Stimulated activated naive CD8-positive, alpha-beta T cell treated with anti-CD3 and anti-CD28 coated beads, Interleukin-15, Interleukin-2, amounts not matched to agents 100 ng/mL and 50 ng/mL, for 24 hours (primary cell): ENCODE measurements around the gene KDM1A.

Experiments
- H3K27ac Mint-ChIP-seq: one replicate; pipeline ENCODE4 v1.8.0; 2021; ENCODE audit warnings: mild to moderate bottlenecking, mixed read lengths
- H3K27me3 Mint-ChIP-seq: one replicate; pipeline ENCODE4 v1.8.0; 2021; ENCODE audit warnings: mixed read lengths
- H3K36me3 Mint-ChIP-seq: one replicate; pipeline ENCODE4 v1.8.0; 2021; ENCODE audit warnings: low read depth, mixed read lengths
- H3K4me1 Mint-ChIP-seq: one replicate; pipeline ENCODE4 v1.8.0; 2021; ENCODE audit warnings: low read depth, mixed read lengths
- H3K4me3 Mint-ChIP-seq: one replicate; pipeline ENCODE4 v1.8.0; 2021; ENCODE audit warnings: mild to moderate bottlenecking, mixed read lengths
- H3K9me3 Mint-ChIP-seq: one replicate; pipeline ENCODE4 v1.8.0; 2021; ENCODE audit warnings: mixed read lengths

The KDM1A gene

DNA sequence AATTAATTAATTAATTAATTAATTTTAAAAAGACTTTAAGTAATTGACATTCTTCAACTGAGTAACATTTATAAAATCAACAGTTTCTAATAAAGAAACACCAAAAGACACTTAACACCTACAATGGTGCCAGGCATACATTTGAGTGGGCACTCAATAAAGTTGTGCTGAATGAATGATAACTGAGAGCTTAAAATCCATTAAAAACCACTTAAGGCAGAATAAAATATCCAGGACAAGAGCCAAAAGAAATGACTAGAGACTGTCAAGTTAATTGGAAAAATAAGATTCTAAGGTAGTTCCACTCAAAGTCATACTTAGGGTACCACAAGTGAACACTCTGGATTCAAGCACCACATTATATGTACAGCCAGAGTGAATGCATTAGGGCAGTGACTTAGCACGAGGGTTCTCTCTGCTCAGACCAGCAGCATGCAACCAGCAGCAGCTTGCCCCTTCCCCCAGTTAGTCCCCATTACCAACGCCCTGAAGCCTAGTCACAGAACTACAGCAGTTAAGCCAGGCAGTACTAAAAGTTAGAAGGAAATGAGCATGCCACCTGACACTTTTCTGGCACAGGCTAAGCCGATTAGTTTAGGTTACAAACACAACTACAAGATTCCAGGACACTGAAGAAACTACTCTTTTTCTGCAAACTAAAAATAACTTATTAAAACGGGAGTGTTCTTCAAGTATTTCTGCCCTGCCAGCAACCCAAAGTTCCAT, 102.9 kb downstream of the KDM1A start:
- Mint-ChIP-seq H3K4me3 (no peak overlapping the region), H3K36me3 (no peaks in the 10 kb centered on the region)

GRCh38 chr1:23122796-23123195, 103.5 kb downstream of the KDM1A start:
- Mint-ChIP-seq H3K9me3 (no peaks in the 10 kb centered on the region), H3K27ac (no peak overlapping the region), H3K36me3 (no peaks in the 10 kb centered on the region), H3K4me1 (peaks cover 53% of the 10 kb centered on the region), H3K27me3 (no peaks in the 10 kb centered on the region), H3K4me3 (no peak overlapping the region)

More for the DNA sequence above, 102.9 kb downstream of the KDM1A start:
- Mint-ChIP-seq H3K27ac (no peak overlapping the region), H3K27me3 (no peaks in the 10 kb centered on the region), H3K4me1 (peaks cover 57% of the 10 kb centered on the region), H3K9me3 (no peaks in the 10 kb centered on the region)

GRCh38 chr1:23123528-23123927, 104.3 kb downstream of the KDM1A start:
- H3K4me1 Mint-ChIP-seq = peaks cover 50% of the 10 kb centered on the region
- no peaks in the 10 kb centered on the region for H3K27me3 Mint-ChIP-seq
- no peak overlapping the region for H3K4me3 Mint-ChIP-seq
- no peaks in the 10 kb centered on the region for H3K36me3 Mint-ChIP-seq
- no peak overlapping the region for H3K27ac Mint-ChIP-seq
- H3K9me3 Mint-ChIP-seq = no peaks in the 10 kb centered on the region

DNA sequence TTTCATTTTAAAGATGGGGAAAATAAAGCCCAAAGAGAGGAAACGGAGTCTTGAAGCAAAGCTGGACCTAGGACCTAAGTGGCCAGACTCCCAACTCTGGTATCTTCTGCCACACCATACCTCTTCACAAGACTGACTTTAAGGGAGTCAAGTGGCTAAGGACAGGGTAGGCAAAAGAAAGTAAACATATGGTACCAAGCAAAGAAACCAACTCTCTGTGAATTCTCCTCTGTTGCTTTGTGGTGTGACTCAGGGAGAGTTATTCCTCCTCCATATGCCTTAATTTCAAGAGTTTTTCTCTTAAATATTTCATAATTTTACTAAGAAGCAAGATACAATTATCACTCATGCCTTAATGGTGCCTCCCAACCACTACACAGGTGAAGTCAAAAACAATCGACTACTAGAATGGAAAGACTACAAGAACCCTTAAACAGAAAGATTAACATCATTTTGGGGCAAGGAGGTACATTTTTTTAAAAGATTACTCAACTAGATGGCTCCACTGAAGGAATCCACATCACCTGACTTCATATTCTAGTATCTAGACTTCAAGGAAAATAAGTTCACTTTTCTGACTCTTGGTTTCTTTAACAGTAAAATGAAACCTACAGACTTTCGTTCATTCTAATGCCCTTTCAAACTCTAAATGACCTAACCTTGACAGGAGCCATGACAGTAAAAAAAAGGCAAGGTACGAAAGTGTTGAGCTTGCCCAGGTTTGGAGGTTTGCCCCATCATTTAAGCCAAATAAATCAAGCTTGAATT, 105.2 kb downstream of the KDM1A start:
- no peak overlapping the region for H3K4me3 Mint-ChIP-seq
- H3K9me3 Mint-ChIP-seq = no peaks in the 10 kb centered on the region
- H3K27me3 Mint-ChIP-seq = no peaks in the 10 kb centered on the region
- H3K36me3 Mint-ChIP-seq = no peaks in the 10 kb centered on the region
- H3K27ac Mint-ChIP-seq = peak overlapping the region; percentile 26
- peaks cover 41% of the 10 kb centered on the region for H3K4me1 Mint-ChIP-seq

DNA sequence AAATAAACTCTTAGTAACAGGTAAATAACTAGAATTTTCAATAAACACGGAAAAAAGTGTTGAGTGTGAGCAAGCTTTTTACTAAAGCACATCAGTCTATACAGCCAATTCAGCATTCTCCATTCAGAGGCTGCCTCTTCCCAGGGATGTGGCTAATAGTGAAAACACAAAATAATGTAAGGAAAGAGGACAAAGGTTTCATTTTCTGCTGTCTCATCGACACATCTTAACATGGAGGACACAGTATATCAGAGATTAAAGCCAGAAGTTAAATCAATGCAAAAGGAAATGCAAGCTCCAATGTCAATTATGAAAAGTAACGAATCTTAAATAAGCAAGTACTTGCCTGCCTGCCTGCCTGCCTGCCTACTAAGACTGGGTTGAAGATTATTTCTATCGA, 106.2 kb downstream of the KDM1A start:
- no peaks in the 10 kb centered on the region for H3K27me3 Mint-ChIP-seq
- H3K36me3 Mint-ChIP-seq = no peaks in the 10 kb centered on the region
- no peak overlapping the region for H3K27ac Mint-ChIP-seq
- no peak overlapping the region for H3K4me3 Mint-ChIP-seq
- no peaks in the 10 kb centered on the region for H3K9me3 Mint-ChIP-seq
- peaks cover 33% of the 10 kb centered on the region for H3K4me1 Mint-ChIP-seq

- Mint-ChIP-seq H3K9me3 (no peaks in the 10 kb centered on the region), H3K36me3 (no peaks in the 10 kb centered on the region), H3K4me1 (peaks cover 27% of the 10 kb centered on the region), H3K27me3 (no peaks in the 10 kb centered on the region), H3K27ac (no peak overlapping the region), H3K4me3 (no peak overlapping the region)
Measured at GRCh38 chr1:23126200-23126599, 106.9 kb downstream of the KDM1A start.

GRCh38 chr1:23126801-23127200, 107.5 kb downstream of the KDM1A start:
- H3K4me1 Mint-ChIP-seq = peaks cover 27% of the 10 kb centered on the region
- no peaks in the 10 kb centered on the region for H3K9me3 Mint-ChIP-seq
- H3K27me3 Mint-ChIP-seq = no peaks in the 10 kb centered on the region
- no peak overlapping the region for H3K4me3 Mint-ChIP-seq
- no peak overlapping the region for H3K27ac Mint-ChIP-seq
- H3K36me3 Mint-ChIP-seq = no peaks in the 10 kb centered on the region

GRCh38 chr1:23129846-23130245, 110.6 kb downstream of the KDM1A start:
- Mint-ChIP-seq H3K4me3 (no peak overlapping the region), H3K27me3 (no peaks in the 10 kb centered on the region), H3K4me1 (peaks cover 20% of the 10 kb centered on the region), H3K9me3 (no peaks in the 10 kb centered on the region), H3K36me3 (no peaks in the 10 kb centered on the region), H3K27ac (no peak overlapping the region)

DNA sequence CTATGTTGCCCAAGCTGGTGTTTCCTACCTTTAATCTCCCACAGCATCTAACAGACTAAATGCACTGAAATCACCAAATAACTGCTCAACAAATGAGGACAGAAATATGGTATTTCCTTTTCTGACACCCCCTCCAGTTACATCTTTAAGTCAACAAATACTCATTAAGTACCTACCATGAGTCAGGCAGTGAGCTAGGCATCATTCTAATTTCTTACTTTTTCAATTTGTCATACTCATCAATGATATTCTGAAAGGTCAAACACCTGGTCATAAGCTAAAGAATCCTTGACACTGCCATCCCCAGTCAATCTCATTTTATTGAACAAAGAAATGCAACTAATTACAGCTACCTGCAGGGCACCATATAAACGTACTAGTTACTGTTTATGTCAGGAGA, 112.8 kb downstream of the KDM1A start:
- Mint-ChIP-seq H3K36me3 (no peaks in the 10 kb centered on the region), H3K27me3 (no peaks in the 10 kb centered on the region), H3K4me1 (peaks cover 8% of the 10 kb centered on the region), H3K27ac (no peak overlapping the region), H3K4me3 (no peak overlapping the region), H3K9me3 (no peaks in the 10 kb centered on the region)
